GM21619 (cell line): ENCODE data around the gene GNL1.
A peak's percentile ranks its signal among the peaks of the same experiment; 100 is the strongest.

Source experiments
- ATAC-seq: cut with Tn5 transposase; IDR thresholded peaks from one replicate; pipeline ENCODE4 v1.9.1; 2021; ENCODE audit not compliant: unreplicated experiment

The GNL1 gene

DNA sequence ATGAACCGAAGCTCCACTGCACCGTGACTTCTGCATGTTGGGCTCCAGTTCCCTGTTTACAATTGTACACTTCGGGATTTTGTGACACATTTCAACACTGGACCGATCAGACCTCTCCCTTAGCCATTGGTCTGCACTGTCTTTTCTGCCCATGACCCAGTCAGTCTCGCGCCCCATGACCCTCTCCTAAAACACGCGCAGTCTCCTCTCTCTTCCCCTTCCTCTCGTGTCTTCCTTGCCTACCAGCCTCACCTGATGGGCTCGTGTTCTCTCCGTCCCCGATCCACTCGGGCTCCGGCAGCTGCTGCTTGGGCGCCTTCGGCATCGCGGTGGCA, 14.4 kb upstream of the GNL1 start:
- no peak for ATAC-seq

DNA sequence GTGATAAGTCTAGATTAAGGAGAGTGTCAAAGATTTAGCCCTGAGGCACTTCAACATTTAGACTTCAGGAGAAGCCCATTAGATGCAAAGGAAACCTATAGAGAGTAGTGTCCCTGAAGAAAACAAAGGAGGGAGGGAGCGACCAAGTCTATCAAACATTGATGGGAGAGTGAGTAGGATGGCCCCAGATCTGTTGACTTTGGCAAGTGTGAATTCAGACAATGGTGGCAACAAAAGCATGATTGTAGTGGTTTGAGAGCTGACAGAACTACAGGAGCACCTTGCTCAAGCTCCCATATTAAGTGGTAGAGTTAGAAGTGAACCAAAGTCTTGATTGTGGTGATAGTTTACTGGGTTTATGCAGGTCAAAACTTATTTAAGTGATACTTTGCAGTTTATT, 14.0 kb upstream of the GNL1 start:
- ATAC-seq = no peak

DNA sequence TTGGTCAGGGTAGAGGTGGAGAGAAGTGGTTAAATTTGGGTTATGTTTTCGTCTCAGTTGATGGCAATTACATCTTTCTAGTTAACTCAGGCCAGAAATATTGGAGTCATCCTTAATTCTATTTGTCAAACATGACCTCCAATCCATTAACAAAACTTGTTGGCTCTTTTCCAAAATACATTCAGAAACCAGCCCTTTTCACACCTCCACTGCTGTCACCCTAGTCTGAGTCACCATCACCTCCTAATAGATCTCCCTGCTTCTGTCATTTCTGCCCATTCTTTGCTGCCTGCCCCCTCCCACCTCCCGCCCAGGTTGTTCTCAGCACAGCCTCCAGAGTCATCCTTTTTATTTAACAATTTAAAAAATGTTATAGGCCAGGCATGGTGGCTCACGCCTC, 12.0 kb upstream of the GNL1 start:
- no peak for ATAC-seq

DNA sequence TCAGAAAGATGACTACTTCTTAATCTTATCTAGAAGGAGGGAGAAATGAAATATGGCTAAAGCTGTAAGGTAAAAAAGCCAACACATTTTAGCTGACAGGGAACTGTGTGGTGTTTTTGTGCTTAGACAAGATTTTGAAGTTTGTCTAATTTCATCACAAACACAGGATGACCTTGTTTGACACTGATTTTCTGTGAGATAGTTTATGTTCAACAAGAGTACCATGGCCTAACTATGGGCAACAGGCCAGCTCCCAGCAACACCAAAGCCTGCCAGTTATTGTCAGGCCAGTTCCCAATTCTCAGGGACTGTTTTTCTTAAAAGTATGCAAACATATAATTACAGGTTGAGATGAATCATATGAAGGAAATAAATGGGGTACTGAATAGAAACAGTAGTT, 9.5 kb upstream of the GNL1 start:
- ATAC-seq = no peak

DNA sequence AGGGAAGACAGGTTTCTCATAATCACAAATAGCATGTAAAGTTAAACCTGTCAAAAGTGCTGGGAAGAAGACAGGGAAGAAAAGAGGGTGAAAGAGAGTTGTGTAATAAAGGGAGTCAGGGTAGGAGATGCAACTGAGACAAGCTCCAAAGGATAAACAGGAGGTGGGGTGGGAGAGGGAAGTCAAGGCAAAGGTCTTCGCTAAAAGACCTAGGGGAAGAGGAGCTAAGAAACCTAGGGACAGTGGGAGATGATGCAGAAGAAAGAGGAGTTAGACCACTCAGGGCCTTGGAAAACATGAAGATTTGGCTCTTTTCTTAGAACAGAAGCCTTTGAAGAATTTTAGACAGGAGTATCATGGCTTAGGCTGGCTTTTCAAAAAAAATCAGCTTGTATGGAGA, 7.8 kb upstream of the GNL1 start:
- no peak for ATAC-seq

DNA sequence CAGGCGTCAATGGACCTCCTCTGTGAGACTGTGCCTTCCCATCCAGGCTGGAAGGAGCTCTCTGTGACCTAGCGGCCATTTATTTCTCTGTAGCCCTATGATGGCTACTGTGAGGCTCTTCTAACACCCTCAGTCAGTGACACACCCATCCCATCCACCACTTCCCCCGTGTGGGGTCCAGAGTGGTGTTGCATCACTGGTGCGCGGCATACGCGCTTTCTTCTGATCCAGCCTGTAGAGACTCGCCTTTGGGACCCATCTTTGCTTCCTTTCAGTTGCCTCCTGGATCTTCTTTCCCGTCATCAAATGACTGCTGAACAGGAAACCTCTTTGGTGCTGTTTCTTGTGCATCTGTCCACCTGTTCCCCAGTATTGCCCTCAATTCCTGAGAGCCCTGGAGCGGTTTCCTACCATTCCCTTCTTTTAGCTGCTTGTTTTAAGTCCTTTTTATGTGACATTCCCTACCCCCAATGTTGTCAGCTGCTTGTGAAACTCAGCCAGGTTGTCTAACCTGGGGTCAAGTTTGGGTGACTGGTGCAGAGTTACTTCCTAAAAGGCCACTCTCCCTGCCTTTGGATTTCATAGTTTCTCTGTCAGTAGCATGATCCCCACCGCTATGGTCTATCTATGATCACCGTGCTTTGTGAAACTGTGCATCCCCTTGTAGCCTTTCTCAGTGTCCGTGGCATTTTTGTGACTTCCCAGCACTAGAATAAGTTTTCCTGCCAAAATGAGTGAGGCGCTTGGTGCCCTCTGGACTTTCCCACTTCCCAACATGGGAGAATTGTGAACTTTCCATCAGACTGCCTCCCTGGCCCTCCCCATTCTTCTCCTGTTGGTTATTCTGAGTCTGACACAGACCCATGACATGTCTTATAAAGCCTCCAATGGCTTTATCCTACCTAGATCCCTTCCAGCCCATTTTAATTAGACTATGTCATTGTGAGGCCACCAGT, 6.5 kb upstream of the GNL1 start:
- no peak for ATAC-seq

DNA sequence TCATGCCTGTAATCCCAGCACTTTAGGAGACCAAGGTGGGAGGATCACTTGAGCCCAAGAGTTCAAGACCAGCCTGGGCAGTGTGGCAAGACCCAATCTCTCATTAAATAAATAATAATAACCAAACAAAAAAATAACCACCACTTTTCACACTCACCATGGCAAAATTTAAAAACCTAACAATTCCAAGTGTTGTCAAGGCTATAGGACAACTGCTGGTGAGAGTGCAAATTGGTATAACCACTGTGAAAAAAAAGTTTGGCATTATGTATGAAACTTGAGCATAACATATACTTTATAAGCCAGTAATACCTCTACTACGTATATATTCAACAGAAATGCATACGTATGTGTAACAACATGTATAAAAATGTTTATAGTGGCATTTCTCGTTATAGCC, 4.6 kb upstream of the GNL1 start:
- ATAC-seq = no peak

DNA sequence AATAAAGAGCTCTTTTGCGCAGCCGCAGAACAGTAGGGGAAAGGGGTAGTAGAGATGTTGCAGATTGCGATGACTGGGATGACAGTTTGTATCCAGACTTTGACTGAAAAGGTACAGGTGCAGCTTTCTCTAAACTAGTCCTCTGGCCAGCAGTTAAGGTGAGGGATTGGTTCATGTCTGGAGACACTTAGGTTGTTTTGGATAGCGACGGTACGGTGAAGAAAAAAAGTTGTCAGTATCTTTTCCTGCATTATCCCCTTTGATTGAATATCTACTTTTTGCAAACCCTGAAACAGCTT, 1.3 kb upstream of the GNL1 start:
- peak; percentile 1 for ATAC-seq

DNA sequence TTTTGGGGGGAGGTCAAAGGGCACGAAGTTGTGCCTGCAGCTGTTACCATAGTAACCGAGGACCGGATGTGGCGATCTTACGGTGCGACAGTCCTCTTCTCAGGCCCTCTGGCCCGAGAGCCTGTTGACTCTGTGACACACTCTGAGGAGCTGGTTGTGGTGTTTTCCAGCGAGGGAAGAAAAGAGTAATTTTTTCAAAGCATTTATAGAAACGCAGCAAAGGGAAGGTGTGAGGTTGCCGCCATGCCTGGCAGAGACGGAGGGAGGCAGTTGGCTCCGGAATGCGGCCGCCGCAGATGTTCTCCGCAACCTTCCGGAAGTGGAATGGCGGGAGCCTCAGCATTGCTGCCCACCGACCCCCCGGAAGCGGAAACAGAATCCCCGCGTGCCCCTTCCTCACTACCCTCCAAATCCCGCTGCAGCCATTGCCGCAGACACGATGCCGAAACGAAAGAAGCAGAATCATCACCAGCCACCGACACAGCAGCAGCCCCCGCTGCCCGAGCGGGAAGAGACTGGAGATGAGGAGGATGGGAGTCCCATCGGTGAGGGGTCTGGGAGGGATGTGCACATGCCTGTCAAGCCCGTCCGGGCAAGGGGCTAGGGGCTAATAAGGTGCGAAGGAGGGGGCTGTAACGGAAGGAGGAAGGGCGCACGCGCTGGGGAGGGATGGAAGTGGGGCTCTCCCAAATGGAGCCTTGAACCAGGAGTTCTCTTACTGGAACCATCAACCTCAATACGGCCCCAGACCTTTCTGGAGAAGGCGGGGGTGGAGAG, 805 bp upstream of the GNL1 start, which contains the start of gene PRR3:
Gene PRR3 (plus strand): TSS at position 390 of the 777 bp plus-strand sequence. CDS start 50 bp downstream, at position 440.
- ATAC-seq = peak; percentile 53

DNA sequence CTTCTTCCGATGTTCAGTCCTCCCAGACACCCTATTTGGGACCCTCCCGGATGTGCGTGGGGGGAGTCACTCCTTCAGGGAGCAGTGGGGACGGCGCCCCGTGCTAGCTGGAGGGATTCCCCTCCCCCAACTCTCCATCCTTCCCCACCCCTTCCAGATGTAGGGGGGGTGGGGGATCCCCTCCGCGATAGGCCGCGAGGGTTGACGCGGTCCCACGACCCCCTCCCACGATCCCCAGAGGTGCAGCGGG, 548 bp downstream of the GNL1 start:
- no peak for ATAC-seq

DNA sequence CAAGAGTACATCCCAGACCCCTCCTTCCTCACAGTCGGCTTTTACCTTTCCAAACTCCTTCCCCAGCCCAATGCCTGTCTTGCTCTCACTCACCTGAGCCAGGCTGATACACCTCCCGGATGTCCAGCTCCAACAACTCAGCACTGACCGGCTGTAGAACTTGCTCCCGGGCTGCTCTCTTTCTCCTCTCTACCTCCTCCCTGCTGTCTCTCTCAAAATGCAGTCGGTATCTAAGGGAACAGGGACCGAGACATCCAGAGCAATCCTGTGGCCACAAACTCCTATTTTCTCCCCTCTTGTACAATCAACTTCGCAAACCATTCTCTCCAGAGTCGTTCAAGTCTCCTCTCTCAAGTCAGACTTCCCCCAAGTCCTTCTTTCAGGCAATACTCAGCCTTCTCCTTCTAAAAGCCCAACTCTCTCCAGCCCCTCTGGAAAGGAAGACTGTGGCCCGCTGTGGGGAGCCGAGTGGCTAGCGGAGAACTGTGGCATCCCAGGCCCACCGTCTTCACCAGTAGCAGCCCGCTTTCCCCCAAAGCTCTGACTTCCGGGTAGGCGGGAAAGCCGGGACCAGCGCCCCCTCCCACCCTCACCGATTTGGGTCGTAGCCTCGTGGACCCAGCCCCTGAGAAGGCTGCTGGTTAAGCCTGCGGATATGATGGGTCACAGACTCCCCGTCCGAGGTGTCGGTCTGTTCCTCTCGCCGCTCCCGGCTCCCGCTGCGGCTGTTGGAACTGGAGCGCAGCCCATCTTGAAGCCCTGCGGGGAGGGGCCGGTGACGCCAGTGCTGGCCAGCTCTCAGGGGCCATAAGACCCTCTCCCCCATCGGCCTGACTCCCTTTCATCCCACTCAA, 1.1 kb downstream of the GNL1 start:
- ATAC-seq = no peak

DNA sequence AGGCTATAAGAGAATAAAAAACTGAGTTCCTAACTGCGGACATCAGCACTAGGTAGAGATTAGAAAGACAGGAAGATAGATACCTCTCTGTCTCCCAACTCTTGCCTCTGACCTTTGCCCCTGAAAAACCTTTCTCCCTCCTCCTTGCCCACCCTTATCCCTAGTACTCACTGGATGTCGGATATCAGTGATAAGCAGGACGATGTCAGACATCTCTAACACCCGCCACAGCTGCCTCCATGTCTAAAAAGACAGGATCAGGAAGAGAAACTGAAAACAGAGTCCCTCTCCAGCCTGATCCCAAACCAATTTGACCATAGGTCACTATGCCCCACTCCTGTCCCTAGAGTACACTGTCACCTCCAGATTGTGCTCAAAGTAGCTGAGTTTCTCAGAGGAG, 1.9 kb downstream of the GNL1 start:
- ATAC-seq = no peak

DNA sequence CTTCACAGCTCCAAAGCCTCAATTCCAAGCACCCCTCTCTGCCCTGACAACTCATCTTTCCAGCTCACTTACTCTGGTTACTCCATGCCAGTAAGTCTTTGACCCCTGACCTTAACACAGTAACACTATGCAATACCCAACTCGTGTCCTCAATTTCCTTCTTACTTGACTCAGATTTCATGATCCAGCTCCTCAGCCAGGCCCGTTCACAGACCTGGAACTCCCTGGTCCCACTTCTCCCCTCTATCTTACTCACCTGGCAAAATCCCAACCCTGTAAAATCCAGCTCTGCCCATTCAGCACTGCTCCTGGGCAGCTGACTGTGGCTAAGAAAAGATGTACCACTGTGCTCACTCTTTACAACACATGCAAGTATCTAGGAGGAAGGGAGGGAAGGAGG, 7.9 kb downstream of the GNL1 start:
- no peak for ATAC-seq

DNA sequence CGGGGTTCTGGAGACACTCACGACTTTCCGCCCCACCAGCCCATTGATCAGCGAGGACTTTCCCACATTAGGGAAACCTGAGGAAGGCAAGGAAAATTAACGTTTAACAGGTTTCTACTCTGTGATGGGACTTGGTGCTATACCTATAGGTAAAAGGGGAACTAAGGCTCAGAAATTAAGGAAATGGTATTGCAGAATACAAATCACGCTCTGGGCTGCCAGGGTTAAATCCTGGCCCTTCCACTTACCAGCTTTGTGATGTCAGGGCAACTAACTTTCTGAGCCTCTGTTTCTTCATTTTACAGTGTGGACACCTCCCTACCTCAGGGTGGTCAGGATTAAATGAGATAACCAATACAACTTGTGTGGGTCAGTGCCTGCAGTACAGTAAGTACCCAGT, 8.8 kb downstream of the GNL1 start:
- ATAC-seq = no peak

DNA sequence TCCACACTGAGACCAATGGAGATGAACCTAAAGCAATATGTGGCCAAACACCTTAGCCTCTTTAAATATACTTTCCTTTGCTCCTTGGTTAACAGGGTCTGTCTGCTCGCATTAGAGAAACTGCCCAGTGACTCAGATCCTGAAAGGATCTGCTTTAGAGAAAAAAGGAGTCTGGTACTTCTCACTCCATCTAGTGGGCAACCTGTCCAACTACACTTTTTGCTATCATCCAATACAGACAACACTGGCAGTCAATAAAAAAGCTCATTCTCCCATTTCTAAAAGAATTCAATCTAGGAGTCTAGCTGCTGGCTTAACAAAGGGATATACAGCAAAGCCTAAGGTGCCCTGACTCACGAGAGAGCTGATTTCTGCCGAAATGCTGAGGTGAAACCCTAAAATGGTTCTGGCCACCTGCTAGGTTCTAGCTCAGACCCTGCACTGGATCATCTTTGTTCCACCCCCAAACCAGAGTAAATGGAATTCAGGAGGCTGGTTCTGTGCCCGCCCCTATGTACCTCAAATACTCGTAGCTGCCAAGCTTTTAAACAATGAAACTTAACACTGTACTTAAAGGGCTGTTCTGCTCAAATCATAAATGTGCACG, 11.5 kb downstream of the GNL1 start:
- ATAC-seq = no peak

DNA sequence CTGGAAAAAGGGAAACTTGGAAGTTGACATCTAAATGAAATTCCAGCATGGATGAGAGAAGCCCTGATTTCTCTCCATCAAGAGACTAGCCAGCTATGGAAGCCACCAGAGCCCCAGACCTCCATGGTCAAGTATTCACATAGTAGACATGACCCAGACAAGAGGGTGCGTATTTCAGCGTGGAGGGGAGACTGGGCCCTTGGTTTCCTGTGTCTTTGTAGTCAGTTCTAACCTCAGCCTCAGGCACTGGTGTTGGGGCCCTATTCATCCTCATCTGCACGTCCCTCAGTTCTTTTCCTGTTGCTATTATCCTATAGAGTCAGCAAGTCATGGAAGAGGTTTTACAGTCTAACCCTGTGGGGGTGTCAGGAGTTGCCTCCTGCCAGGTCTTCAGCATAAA, 12.5 kb downstream of the GNL1 start:
- no peak for ATAC-seq

DNA sequence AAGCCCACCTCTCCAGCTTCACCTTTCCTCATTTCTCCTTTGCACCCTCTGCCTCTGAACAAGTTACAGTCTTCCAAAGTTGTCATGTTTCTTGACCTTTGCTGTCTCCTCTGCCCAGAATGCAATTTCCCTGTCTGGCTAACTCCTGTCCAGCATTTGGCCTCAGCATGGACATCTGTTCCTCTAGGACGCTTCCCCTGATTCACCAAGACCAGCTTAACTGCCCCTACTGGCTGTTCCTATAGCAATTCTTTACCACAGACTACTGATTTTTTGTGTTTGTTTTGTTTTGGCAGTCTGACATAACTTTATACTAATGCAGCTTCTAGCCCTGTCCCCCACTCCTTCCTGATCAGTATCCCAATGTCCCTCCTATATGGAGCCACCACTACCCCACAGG, 13.4 kb downstream of the GNL1 start:
- no peak for ATAC-seq

DNA sequence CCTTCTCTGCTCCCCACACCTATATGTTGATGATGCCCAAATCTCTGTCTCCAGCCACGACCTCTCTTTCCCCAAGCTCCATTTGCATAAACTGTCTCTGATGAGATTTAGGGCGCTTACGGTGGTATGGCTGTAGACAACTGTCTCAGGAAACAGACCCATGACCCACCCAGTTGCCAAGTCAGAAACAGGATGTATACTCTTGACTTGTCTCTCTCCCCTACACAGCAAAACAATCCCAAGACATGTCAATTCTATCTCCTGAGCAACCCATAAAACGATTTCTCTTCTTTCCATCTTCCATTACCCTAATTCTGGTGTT, 13.9 kb downstream of the GNL1 start:
- no peak for ATAC-seq

DNA sequence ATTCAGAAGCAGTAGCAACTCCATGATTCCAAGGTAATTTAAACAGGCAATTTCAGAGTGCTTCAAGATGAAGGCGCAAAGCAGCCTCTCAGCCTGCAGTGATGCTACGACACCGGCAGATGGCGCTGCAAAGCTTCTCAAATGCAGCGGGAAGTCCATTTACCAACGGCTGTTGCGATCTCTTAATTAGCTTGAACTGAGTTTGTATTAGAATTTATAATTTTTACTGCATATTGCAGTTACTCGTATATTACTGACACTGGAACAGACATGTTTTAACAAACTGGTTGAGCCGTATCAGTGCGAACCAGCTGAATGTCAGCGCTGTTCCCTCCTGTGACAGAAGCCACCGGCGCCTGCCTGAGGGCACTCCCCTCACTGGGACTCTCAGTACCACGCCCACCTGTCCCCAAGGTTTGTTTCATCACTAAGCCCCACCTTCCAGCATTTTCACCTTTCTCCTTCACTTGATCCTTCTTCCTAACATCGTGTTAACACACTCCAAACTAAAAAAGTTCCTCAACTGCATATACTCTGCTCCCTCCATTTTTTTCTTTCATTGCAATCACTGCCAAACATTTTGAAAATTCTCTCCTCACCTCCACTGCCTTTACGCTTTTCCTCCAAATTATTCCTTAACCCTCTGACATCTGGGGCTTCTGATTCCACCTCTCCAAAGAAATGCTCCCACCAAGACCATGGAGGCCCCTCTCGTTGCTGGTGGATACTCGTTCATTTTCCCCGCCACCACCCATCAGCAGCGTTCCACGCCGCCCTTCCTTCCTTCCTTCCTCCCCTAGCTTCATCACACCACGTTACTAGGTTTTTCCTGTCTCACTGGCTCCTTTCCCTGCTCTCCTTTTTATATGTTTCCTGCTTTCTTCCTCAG, 14.5 kb downstream of the GNL1 start:
- no peak for ATAC-seq

DNA sequence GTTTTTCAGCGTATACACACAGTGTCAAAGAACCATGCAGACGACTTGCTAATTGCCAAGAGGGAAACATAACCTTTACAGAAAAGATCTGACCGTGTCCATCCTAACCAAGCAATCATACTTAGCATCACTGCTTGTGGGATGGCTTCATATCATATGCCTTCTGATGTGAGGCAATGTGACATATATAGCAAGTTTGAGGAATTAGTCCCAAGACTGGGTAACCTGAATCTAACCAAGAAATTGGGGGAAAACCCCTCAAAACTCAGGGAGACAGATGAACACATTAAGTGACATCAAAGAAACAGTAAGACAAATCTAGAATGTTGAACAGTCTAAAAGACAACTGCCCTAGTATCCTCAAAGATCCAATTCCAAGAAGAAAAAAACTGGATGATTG, 18.4 kb downstream of the GNL1 start:
- ATAC-seq = no peak
